ENCODE measurements around the gene CHD8. TPM values are rescaled to one million over a fixed set of nuclear protein-coding genes. Genes with fewer than 3 reads are reported as not detected.
A peak's percentile ranks its signal among the peaks of the same experiment; 100 is the strongest.

The CHD8 gene
- polyA plus RNA-seq, 1 experiment = 26.1 TPM

GRCh38 chr14:21384494-21384851, 71.5 kb downstream of the CHD8 start:
- peak overlapping the region; percentile 95 for H3K27ac ChIP-seq (ENCODE audit: low read depth, low read length)
- TF ChIP-seq, protein P1, sequence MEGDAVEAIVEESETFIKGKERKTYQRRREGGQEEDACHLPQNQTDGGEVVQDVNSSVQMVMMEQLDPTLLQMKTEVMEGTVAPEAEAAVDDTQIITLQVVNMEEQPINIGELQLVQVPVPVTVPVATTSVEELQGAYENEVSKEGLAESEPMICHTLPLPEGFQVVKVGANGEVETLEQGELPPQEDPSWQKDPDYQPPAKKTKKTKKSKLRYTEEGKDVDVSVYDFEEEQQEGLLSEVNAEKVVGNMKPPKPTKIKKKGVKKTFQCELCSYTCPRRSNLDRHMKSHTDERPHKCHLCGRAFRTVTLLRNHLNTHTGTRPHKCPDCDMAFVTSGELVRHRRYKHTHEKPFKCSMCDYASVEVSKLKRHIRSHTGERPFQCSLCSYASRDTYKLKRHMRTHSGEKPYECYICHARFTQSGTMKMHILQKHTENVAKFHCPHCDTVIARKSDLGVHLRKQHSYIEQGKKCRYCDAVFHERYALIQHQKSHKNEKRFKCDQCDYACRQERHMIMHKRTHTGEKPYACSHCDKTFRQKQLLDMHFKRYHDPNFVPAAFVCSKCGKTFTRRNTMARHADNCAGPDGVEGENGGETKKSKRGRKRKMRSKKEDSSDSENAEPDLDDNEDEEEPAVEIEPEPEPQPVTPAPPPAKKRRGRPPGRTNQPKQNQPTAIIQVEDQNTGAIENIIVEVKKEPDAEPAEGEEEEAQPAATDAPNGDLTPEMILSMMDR (IDR thresholded peaks at IDR 0.05; ENCODE audit: low read depth, low read length) = no peak

GRCh38 chr14:21383848-21384493, 72.0 kb downstream of the CHD8 start, which contains the start of gene SUPT16H:
Gene SUPT16H (minus strand): TSS chr14:21384019. CDS start chr14:21383927, 92 bp downstream.
- peak within 1 kb of the TSS; percentile 94 for H3K4me3 ChIP-seq (ENCODE audit: low read depth, low read length)
- peak within 1 kb of the TSS; percentile 95 for H3K27ac ChIP-seq (ENCODE audit: low read depth, low read length)
- TF ChIP-seq, protein P1 (IDR thresholded peaks at IDR 0.05; ENCODE audit: low read depth, low read length) = no peak
- no peaks in the 10 kb centered on the region for H3K9me3 ChIP-seq (ENCODE audit: control insufficient read depth, insufficient read depth, low read length)
- no peaks in the 10 kb centered on the region for H3K27me3 ChIP-seq (ENCODE audit: control insufficient read depth, insufficient read depth, low read length)
- DNase-seq (ENCODE audit: low read depth, low spot score) = peak; percentile 91
- CTCF ChIA-PET = interaction anchor here (0.7 kb wide), 1 partner anchor 72 kb away, joined by 3 read pairs; the partner anchor contains the start of gene CHD8
- POLR2A ChIA-PET = interaction anchor here (0.6 to 1.0 kb wide), 5 partner anchors 53 to 313 kb away, joined by 3 to 7 read pairs (median 5); partner anchors contain the start of gene METTL3

More at GRCh38 chr14:21384494-21384851, 71.5 kb downstream of the CHD8 start:
- H3K27me3 ChIP-seq (ENCODE audit: control insufficient read depth, insufficient read depth, low read length) = no peaks in the 10 kb centered on the region
- H3K4me3 ChIP-seq (ENCODE audit: low read depth, low read length) = peak overlapping the region; percentile 94
- CTCF ChIA-PET = interaction anchor here (0.7 kb wide), 1 partner anchor 71 kb away, joined by 3 read pairs; the partner anchor contains the start of gene CHD8
- no peak for DNase-seq (ENCODE audit: low read depth, low spot score)
- POLR2A ChIA-PET = interaction anchor here (0.7 to 1.0 kb wide), 4 partner anchors 53 to 313 kb away, joined by 3 to 7 read pairs (median 5); partner anchors contain the start of gene METTL3
- no peaks in the 10 kb centered on the region for H3K9me3 ChIP-seq (ENCODE audit: control insufficient read depth, insufficient read depth, low read length)

GRCh38 chr14:21382886-21383847, 72.8 kb downstream of the CHD8 start:
- H3K27ac ChIP-seq (ENCODE audit: low read depth, low read length) = peak overlapping the region; percentile 95
- no peak for DNase-seq (ENCODE audit: low read depth, low spot score)
- TF ChIP-seq, protein P1 (IDR thresholded peaks at IDR 0.05; ENCODE audit: low read depth, low read length) = no peak
- CTCF ChIA-PET = interaction anchor here (1.3 to 1.4 kb wide), 2 partner anchors 36 to 369 kb away, joined by 3 to 4 read pairs; no protein-coding TSS in a partner anchor
- POLR2A ChIA-PET = no interaction called here
- no peaks in the 10 kb centered on the region for H3K9me3 ChIP-seq (ENCODE audit: control insufficient read depth, insufficient read depth, low read length)
- peak overlapping the region; percentile 94 for H3K4me3 ChIP-seq (ENCODE audit: low read depth, low read length)
- no peaks in the 10 kb centered on the region for H3K27me3 ChIP-seq (ENCODE audit: control insufficient read depth, insufficient read depth, low read length)

GRCh38 chr14:21382095-21382494, 73.8 kb downstream of the CHD8 start:
- ChIA-PET CTCF (interaction anchor here (1.3 to 1.4 kb wide), 2 partner anchors 35 to 368 kb away, joined by 3 to 4 read pairs; no protein-coding TSS in a partner anchor), POLR2A (no interaction called here)
- H3K4me3 ChIP-seq (ENCODE audit: low read depth, low read length) = peak overlapping the region; percentile 1
- no peaks in the 10 kb centered on the region for H3K27me3 ChIP-seq (ENCODE audit: control insufficient read depth, insufficient read depth, low read length)
- DNase-seq (ENCODE audit: low read depth, low spot score) = no peak
- H3K9me3 ChIP-seq (ENCODE audit: control insufficient read depth, insufficient read depth, low read length) = no peaks in the 10 kb centered on the region
- H3K27ac ChIP-seq (ENCODE audit: low read depth, low read length) = no peak overlapping the region
- TF ChIP-seq, protein P1 (IDR thresholded peaks at IDR 0.05; ENCODE audit: low read depth, low read length) = no peak
